ENCODE data around the gene SIRPG. TPM values are rescaled to one million over a fixed set of nuclear protein-coding genes. Genes with fewer than 3 reads are reported as not detected.
"Not testable (repeated sequence)": the region's sequence is repeated elsewhere in the genome, so short reads cannot be mapped to it uniquely, and the experiment has no call there.

The SIRPG gene
- total and polyA plus RNA-seq, 8 donors: 0.98 to 1.1 TPM; not detected in 6

DNA sequence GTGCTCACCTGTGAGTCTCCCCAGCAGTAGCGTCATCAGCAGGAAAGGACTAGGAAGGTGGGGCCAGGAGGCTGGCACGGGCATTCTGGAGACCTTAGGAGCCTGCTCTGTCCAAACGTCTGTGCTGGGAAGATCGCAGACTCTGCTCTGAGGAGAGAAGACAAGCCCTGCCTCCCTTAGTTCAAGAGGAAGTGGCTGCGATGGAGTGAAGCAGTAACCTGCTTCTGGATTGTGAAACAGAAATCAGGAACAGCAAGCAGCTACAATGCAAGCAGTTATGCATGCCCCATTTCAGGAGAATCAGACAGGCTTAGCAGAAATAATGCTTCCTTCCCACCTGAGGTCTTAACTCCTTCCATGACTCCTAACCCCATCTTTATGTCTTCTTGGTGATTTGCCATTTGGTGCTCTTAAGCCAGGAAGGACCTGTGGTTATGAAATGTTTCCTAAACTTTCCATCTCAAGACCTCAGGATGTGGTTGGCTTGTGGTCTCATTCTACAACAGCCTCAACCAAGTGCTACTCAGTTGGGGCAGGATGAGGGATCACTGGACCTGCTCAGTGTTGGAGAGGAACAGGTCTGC is 37.6 kb downstream of the SIRPG start, which contains the start of gene SIRPB1:
SIRPB1 (minus strand) TSS at position 149 of the 584 bp plus-strand sequence; CDS start at position 84, 65 bp downstream.
- H3K4me3 ChIP-seq: peak within 1 kb of the TSS in 1 of 4 donors; percentile 20
- intact Hi-C loops (cut with DNase I; ENCODE audit: low total_unique reads): no loop called here

DNA sequence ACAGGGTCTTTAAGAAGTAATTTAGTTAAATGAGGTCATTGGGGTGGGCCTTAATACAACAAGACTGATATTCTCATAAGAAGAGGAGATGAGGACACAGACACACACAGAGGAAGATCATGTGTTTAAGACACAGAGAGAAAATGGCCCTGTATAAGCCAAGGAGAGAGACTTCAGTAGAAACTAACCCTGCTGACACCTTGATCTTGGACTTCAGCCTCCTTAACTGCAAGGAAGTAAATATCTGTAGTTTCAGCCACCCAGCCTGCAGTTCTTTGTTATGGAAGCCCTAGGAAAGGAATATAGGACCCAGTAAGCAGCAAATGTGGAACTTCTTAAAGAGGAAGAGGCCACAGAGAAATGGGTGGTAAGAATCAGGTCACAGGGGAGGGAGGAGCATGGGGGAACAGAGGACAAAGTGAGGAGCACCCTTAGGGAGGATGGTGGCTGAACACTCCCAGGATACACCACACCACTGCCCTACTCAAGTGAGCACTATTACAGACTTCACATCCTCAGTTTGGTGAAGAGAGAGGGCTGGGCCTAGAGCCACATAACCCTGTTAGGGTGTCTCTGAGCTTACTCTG is 38.5 kb downstream of the SIRPG start:
- Histone ChIP-seq H3K27ac (peak overlapping the region in 2 of 5 donors; percentile 66 to 67), H3K4me1 (peaks cover 0 to 20% (median 0%) of the 10 kb centered on the region in 4 donors), H3K4me3 (peak overlapping the region in 1 of 4 donors; percentile 20), H3K27me3 (no peaks in the 10 kb centered on the region), H3K36me3 (no peaks in the 10 kb centered on the region), H3K9me3 (peaks cover 0 to 13% (median 9%) of the 10 kb centered on the region in 4 donors)
- intact Hi-C loops (cut with DNase I; ENCODE audit: low total_unique reads): no loop called here
- TF ChIP-seq POLR2A (IDR thresholded peaks at IDR 0.05) (no peak), POLR2AphosphoS5 (IDR thresholded peaks at IDR 0.05) (no peak), EP300 (IDR thresholded peaks at IDR 0.05) (no peak)
- TF ChIP-seq, protein P1, sequence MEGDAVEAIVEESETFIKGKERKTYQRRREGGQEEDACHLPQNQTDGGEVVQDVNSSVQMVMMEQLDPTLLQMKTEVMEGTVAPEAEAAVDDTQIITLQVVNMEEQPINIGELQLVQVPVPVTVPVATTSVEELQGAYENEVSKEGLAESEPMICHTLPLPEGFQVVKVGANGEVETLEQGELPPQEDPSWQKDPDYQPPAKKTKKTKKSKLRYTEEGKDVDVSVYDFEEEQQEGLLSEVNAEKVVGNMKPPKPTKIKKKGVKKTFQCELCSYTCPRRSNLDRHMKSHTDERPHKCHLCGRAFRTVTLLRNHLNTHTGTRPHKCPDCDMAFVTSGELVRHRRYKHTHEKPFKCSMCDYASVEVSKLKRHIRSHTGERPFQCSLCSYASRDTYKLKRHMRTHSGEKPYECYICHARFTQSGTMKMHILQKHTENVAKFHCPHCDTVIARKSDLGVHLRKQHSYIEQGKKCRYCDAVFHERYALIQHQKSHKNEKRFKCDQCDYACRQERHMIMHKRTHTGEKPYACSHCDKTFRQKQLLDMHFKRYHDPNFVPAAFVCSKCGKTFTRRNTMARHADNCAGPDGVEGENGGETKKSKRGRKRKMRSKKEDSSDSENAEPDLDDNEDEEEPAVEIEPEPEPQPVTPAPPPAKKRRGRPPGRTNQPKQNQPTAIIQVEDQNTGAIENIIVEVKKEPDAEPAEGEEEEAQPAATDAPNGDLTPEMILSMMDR (IDR thresholded peaks at IDR 0.05): no peak
- no peak for DNase-seq

More for the DNA sequence above, 37.6 kb downstream of the SIRPG start, which contains the start of gene SIRPB1:
- Histone ChIP-seq H3K4me1 (peaks cover 0 to 20% (median 0%) of the 10 kb centered on the region in 4 donors), H3K36me3 (no peaks in the 10 kb centered on the region), H3K27me3 (no peaks in the 10 kb centered on the region), H3K9me3 (peaks cover 0 to 13% (median 9%) of the 10 kb centered on the region in 4 donors), H3K27ac (peak within 1 kb of the TSS in 2 of 5 donors; percentile 66 to 67)
- DNase-seq: peak in 1 of 2 donors; percentile 14
- 39 to 63% (median 58%) methylated on average over 5 of the region's 5 CpGs for WGBS, 5 donors
- TF ChIP-seq EP300 (IDR thresholded peaks at IDR 0.05): no peak
- TF ChIP-seq, protein P1 (IDR thresholded peaks at IDR 0.05): no peak
- TF ChIP-seq POLR2A (IDR thresholded peaks at IDR 0.05): no peak
- TF ChIP-seq POLR2AphosphoS5 (IDR thresholded peaks at IDR 0.05): no peak

DNA sequence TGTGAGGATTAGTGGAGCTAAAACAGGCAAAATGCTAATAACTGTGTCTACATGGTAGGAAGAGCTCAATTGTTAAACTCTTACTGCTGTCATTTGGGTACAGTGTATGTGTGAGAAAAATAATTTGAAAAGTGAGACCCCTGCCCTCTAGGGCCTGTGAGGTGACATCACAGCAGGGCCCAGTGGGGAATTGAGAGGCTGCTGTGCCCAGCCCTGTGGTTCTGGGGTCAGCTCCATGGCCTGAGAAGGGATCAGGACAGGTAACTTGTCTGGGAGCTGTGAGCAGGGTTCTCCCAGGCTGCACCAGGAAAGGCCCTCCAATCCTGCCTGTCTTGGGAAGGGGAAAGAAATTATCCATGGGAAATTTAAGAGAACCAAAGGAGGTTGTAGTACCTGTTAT is 39.1 kb downstream of the SIRPG start:
- intact Hi-C loops (cut with DNase I; ENCODE audit: low total_unique reads): no loop called here
- no peaks in the 10 kb centered on the region for H3K27me3 ChIP-seq
- H3K9me3 ChIP-seq: peaks cover 0 to 13% (median 9%) of the 10 kb centered on the region in 4 donors
- H3K27ac ChIP-seq: peak overlapping the region in 2 of 5 donors; percentile 66 to 67
- peak overlapping the region in 2 of 4 donors; percentile 6 to 20 for H3K4me3 ChIP-seq
- no peaks in the 10 kb centered on the region for H3K36me3 ChIP-seq
- H3K4me1 ChIP-seq: peaks cover 0 to 19% (median 0%) of the 10 kb centered on the region in 4 donors
- no peak for DNase-seq
- TF ChIP-seq POLR2A (IDR thresholded peaks at IDR 0.05) (no peak), EP300 (IDR thresholded peaks at IDR 0.05) (no peak), POLR2AphosphoS5 (IDR thresholded peaks at IDR 0.05) (no peak)
- TF ChIP-seq, protein P1 (IDR thresholded peaks at IDR 0.05): no peak

DNA sequence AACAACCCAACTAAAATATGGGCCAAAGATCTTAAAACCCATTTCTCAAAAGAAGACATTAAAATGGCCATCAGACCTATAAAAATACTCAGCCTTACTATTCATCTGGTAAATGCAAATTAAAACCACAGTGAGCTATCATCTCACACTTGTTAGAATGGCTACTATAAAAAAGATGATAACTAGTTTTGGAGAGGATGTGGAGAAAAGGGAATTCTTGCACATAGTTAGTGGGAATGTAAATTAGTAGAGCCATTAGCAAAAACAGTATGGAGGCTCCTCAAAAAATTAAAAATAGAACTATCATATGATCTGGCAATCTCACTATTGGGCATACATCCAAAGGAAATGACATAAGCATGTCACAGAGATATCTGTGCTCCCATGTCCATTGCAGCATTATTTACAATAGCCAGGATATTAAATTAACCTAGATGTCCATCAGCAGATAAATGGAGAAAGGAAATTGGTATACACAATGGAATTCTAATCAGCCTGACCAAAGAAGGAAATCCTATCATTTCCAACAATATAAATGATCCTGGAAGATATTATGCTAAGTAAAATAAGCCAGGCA is 40.6 kb downstream of the SIRPG start:
- H3K9me3 ChIP-seq: peaks cover 0 to 13% (median 9%) of the 10 kb centered on the region in 4 donors
- no peak overlapping the region for H3K4me3 ChIP-seq
- H3K27me3 ChIP-seq: no peaks in the 10 kb centered on the region
- intact Hi-C loops (cut with DNase I; ENCODE audit: low total_unique reads): no loop called here
- H3K36me3 ChIP-seq: no peaks in the 10 kb centered on the region
- no peak overlapping the region for H3K27ac ChIP-seq
- peaks cover 0 to 11% (median 0%) of the 10 kb centered on the region in 4 donors for H3K4me1 ChIP-seq
- TF ChIP-seq EP300 (IDR thresholded peaks at IDR 0.05): no peak
- TF ChIP-seq, protein P1 (IDR thresholded peaks at IDR 0.05): no peak
- no peak for TF ChIP-seq POLR2AphosphoS5 (IDR thresholded peaks at IDR 0.05)
- TF ChIP-seq POLR2A (IDR thresholded peaks at IDR 0.05): no peak
- peak in 1 of 2 donors; percentile 10 for DNase-seq

DNA sequence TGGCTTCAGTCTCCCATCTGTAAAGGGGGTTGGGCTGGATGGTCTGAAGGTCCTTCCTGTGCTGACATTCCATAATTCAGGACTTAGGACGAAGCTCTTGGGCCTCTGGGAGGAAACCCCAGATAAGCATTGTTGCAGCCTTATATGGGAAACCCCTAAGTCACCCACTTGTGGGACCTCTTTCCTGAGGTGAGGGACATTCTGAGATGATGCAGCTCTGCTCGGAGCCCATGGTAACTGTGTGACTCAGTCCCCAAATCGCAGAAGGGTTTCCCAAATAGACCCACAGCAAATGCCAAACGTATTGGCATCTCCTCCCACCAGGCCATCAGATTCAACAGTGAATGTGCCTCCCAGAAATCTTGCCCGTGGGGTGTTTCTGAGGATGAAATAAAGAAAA is 47.2 kb downstream of the SIRPG start:
- H3K4me3 ChIP-seq; H3K27ac ChIP-seq; intact Hi-C loops (cut with DNase I; ENCODE audit: low total_unique reads); H3K4me1 ChIP-seq; H3K27me3 ChIP-seq; H3K9me3 ChIP-seq; H3K36me3 ChIP-seq; DNase-seq: not testable (repeated sequence)
- 58 to 70% (median 67%) methylated on average over 1 to 5 of the region's 5 CpGs; no CpG with 5 or more reads in 2 of the 5 donors for WGBS, 5 donors

DNA sequence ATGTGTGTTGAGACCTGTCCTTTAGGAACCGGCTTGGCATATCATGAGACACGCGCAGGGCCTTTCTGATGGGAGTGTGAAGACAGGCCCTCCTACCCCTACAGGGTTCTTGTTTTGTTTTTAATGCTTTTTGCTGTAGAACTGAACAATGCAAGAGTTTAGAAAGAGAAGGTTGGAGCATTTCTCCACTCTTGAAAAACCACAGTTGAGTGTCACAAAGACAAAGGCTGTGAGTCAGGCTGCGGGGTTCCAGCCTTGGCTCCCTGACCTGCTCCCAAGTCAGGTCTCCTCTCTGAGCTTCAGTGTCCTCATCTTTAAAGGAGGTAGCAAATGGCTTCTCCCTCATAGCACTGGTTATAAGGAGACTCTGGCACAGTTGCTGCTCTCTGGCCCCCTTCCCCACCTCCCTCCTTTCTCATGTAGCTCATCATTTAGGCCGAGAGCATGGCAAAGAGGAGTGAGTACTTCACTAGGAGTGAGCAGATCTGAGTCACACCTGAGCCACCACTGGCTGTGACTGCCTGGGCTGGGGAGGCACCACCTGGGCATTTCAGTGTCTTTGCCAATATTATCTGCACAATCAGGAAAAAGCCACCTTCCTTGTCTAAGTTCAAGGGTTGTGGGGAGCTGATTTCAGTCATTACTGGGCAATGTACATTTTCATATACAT is 48.8 kb downstream of the SIRPG start:
- H3K4me3 ChIP-seq; H3K27me3 ChIP-seq; H3K27ac ChIP-seq; H3K4me1 ChIP-seq; H3K36me3 ChIP-seq; DNase-seq; H3K9me3 ChIP-seq; intact Hi-C loops (cut with DNase I; ENCODE audit: low total_unique reads): not testable (repeated sequence)
- WGBS, 5 donors: 57 to 88% (median 74%) methylated on average over 3 of the region's 5 CpGs; no CpG with 5 or more reads in 2 of the 5 donors

Measured in stomach (tissue), 9 donors.